Measurements from ENCODE around the gene CEACAM16.

DNA sequence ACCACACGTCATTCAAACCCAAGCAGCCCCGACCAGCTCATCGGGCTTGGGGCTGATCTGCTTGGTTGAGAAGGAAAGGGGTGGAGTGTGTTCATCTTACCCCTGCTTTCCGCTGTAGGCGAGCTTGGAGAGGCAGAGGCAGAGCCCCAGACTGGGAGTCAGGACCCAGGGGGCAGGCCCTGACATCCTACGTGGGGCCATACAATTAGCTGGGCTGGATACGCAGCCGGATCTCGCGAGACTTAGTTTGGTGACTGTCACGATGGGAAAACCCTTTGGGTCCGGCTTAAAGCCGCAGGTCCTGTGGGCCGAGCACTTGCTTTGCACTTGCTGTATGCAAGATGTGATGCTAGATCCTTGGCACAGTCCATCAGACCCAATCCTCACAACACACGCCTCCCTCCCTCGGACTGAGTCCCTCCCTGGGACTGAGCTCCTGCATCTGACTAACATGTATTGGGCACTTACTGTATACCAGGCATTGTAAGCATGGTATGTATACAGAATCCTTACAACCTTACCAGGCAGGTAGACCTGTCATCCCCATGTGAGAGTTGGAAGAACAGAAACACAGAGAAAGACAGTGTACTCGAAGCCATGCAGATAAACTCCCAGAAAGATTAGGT lies 3.7 kb downstream of the CEACAM16 start:
- TF ChIP-seq, protein P1, sequence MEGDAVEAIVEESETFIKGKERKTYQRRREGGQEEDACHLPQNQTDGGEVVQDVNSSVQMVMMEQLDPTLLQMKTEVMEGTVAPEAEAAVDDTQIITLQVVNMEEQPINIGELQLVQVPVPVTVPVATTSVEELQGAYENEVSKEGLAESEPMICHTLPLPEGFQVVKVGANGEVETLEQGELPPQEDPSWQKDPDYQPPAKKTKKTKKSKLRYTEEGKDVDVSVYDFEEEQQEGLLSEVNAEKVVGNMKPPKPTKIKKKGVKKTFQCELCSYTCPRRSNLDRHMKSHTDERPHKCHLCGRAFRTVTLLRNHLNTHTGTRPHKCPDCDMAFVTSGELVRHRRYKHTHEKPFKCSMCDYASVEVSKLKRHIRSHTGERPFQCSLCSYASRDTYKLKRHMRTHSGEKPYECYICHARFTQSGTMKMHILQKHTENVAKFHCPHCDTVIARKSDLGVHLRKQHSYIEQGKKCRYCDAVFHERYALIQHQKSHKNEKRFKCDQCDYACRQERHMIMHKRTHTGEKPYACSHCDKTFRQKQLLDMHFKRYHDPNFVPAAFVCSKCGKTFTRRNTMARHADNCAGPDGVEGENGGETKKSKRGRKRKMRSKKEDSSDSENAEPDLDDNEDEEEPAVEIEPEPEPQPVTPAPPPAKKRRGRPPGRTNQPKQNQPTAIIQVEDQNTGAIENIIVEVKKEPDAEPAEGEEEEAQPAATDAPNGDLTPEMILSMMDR (conservative IDR thresholded peaks at IDR 0.05; ENCODE audit: low read depth, low read length), result no peak
- no peak for TF ChIP-seq EZH2 (IDR thresholded peaks at IDR 0.05; ENCODE audit: low read length, unreplicated experiment)

All from PC-3 (cell line).